Activated T-helper 1 cell treated with Interleukin-2 at 50 U/mL for 16 hours (primary cell): ENCODE results near the gene SRRM1.
A peak's percentile ranks its signal among the peaks of the same experiment; 100 is the strongest.
"Not testable (repeated sequence)": the region's sequence is repeated elsewhere in the genome, so short reads cannot be mapped to it uniquely, and the experiment has no call there.

Experiments used
- DNase-seq: peaks from one replicate; pipeline ENCODE4 v3.0.0-alpha.2; 2020; ENCODE audit warnings: low read depth

Gene SRRM1

DNA sequence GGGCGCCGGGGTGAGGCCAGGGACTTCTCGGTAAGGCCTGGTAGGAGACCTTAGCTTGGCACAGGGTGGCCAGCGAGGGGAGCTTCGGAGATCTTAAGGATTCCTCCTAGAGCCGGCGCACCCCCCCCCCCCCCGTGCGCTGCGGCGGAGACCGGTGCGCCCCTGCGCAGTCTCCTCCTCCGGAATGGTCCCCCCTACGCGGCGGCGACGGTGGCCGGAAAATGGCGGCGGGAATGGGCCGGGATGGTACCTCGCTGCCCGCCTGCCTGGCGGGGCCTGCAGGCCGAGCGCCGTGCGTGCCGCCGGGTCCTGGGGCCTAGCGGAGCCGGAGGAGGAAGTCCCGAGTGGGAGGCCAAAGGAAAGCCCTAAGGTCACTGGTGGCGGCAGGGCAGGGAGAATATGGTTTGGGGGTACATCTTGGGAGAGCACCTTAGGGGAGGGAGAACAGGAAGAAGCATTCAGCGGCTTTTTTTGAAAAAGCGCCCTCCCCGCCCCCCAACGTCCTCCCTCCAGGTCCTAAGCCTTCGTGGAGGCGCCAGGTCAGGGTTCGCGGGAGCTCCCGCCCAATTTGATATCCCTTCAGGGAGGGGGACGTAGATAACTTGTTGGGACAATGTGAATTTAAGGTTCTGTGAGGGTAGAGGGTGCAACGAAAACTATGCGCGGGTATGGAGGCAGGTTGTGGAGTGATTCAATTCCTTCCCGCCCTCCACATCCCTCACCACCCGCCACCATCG lies 429 bp downstream of the SRRM1 start:
- DNase-seq, result no peak

GRCh38 chr1:24644100-24644384 lies 940 bp downstream of the SRRM1 start:
- DNase-seq, result no peak

- DNase-seq, result no peak
Measured at GRCh38 chr1:24648919-24649318, 5.8 kb downstream of the SRRM1 start.

GRCh38 chr1:24652382-24652781 lies 9.3 kb downstream of the SRRM1 start:
- no peak for DNase-seq

DNA sequence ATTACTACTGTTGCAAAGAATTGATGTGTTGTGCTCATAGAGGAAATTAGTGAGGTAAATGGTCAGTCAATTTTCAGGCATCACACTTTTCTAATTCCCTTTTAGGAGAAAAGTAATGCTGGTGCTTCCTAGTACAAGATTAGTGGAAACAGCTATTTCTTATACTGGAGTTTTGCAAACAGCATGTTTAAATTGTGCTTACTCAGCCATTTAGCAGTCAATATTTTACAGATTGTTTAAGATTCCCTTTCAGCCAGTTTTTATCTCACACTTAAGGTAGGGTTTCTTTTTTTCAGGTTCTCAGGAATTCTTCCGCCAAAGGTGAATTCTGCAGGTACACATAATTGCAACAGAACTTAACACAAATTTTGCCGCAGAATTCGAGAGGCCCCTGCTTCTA lies 10.9 kb downstream of the SRRM1 start:
- DNase-seq, result no peak

- DNase-seq, result no peak
Measured at GRCh38 chr1:24656046-24656445, 12.9 kb downstream of the SRRM1 start.

DNA sequence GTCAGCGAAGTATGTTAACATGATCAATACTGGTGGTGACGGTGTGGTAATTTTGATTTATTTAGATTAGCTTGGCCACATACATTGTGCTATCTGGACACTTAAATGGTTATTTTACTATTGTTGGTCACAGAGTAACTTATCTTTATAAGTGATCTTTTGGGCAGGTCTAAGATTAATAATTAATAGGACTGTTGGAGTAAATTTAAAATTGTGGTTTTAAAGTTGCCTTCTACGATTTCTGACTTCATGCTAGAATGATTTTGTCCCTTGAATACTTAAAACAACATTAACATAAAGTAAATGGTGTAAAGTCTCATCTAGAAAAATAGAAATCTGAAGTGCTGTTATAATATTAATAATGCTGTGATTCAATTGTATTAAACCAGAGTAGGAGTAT lies 14.7 kb downstream of the SRRM1 start:
- DNase-seq, result no peak

DNA sequence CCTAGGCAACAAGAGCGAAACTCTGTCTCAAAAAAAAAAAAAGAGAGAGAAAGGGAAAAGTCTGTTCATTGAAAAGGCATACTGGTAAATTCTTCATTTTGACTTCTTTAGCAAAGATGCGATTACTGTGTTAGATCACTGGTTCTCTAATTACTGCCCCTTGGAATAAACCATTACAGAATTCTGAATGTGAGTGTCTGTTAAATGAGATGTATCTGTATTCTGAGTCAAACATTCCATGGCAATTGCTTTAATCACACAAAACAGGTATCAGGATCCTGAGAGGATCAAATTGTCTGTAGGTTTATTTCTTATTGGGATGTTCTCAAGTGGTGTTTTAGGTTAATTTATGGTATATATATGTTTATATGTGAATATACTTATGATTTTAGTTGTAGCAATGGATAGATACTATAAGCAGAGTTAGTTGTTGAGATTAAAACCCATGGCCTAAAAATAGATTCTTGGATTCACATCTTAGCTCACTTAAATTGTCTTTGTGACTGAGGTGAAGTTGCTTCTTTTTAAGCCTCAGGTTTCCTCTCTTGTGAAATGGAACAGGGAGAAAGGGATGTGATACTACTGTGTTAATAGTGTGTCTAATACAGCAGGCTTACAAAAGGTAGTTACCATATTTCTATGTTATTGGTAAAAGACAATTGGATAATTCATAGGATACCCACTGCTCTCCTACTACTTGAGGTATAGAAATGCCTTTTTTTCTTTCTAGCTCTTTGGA lies 16.2 kb downstream of the SRRM1 start:
- DNase-seq, result no peak

- no peak for DNase-seq
Measured at GRCh38 chr1:24659993-24660665, 17.0 kb downstream of the SRRM1 start.

GRCh38 chr1:24664507-24665033 lies 21.5 kb downstream of the SRRM1 start:
- no peak for DNase-seq

DNA sequence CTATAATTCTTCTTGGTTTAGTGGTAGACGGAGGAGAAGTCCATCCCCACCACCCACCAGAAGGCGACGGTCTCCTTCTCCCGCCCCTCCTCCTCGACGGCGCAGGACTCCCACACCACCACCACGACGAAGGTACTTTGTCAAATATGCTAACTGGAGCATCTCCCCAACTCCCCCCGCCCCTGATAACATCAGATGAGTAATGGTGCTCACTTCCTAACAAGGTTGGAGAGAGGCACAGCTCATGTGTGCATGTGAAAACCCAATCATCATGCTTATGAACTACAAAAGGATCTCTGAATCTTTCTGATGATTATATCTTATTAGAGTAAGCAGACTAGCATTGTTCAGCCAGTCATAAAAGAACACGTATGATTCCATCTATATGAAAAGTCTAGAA lies 23.7 kb downstream of the SRRM1 start:
- no peak for DNase-seq

DNA sequence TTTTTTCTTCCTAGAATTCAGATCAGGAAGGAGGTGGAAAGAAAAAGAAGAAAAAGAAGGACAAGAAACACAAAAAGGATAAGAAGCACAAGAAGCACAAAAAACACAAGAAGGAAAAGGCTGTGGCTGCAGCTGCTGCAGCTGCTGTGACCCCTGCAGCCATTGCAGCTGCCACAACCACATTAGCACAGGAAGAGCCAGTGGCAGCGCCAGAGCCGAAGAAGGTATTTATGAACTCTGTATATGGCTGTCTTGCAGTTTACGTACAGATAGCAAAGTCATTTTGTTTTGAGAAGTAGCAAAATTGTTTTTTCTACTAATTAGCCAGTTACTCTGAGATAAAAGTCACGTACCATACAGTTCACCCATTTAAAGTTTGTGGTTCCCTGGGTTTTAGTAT lies 28.3 kb downstream of the SRRM1 start:
- DNase-seq, result not testable (repeated sequence)

GRCh38 chr1:24672686-24673085 lies 29.6 kb downstream of the SRRM1 start:
- DNase-seq, result not testable (repeated sequence)

GRCh38 chr1:24673341-24673740 lies 30.2 kb downstream of the SRRM1 start:
- DNase-seq, result no peak

- DNase-seq, result not testable (repeated sequence)
Measured at GRCh38 chr1:24678421-24678820, 35.3 kb downstream of the SRRM1 start.

GRCh38 chr1:24679725-24680124 lies 36.6 kb downstream of the SRRM1 start:
- DNase-seq, result no peak

- DNase-seq, result no peak
Measured at GRCh38 chr1:24683713-24684162, 40.6 kb downstream of the SRRM1 start.

DNA sequence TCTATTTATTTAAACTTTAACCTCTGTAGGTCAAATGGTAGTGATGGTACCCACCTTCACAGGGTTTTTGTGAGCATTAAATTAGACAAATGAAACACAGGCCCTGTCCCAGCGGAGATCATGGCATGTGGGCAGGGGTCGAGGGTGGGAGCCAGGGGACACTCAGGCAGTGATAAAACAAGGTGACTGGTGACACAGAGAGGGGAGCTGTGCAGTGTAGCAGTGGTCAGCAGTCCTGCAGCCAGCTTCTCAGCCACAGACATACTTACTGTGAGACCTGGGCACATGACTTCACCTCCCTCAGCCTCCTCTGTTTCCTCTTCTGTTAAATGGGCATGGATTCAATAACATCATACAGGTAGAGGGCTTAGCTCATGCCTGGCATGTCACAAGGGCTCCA lies 44.9 kb downstream of the SRRM1 start:
- no peak for DNase-seq

DNA sequence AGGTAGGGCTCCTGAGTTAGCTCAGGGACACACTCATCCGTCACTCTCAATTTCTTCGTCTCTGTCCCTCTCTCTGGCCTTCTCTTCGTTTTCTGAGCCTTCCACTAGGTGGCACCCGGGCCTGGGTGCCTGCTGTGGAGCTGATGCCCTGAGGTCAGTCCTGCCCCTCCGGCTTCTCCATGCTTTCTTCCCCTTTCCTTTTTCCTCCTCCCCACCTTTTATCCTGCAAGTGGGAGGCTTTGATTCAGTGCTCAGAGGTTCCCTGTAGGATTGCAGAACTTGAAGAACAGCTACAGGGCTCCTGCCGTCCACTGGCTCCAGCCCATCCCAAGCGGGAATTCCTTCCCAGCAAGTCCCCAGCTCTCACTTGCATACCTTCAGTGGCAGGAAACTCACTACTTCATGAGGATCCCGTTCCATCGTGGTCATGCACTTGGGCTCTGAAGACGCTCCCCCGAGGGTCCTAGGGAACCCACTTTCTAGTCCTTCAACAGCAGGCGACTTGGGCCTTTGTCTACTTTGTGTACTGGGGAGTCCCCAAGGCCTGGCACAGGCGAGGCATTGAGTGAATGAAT lies 45.6 kb downstream of the SRRM1 start:
- peak; percentile 42 for DNase-seq

- no peak for DNase-seq
Measured at GRCh38 chr1:24691051-24691450, 47.9 kb downstream of the SRRM1 start.

- DNase-seq, result no peak
Measured at GRCh38 chr1:24692351-24692980, 49.4 kb downstream of the SRRM1 start.

DNA sequence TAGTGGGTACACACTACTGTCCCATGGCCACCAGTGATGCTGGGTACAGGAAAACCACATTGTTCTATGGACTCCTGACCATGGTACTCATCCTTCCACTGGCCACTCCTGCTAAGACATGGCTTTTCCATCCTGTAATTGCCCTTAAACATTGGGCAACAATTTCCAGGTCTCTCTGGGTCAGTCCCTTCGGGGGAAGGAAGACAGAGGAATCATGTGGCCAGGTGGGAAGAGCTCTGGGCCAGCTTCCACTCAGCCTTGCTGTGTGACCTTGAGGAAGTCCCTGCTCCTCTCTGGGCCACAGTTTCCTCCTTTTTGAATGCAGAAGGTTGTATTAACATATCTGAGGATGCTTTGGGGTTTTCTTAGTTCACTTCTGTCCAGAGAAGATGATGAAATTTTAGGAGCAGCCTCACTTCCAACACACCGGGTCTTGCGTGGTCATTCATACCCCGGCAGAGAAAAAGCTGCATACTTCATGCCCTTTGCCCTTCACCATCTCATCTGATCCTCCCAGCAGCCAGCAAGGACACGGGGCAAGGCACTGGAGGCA lies 50.8 kb downstream of the SRRM1 start:
- DNase-seq, result no peak
